HG03159 (cell line): ENCODE results near the gene KIF19.

Experiments
- ATAC-seq: cut with Tn5 transposase; IDR thresholded peaks from one replicate; pipeline ENCODE4 v1.9.1; 2021; ENCODE audit warnings: mild to moderate bottlenecking, moderate library complexity; ENCODE audit not compliant: unreplicated experiment

KIF19 gene

DNA sequence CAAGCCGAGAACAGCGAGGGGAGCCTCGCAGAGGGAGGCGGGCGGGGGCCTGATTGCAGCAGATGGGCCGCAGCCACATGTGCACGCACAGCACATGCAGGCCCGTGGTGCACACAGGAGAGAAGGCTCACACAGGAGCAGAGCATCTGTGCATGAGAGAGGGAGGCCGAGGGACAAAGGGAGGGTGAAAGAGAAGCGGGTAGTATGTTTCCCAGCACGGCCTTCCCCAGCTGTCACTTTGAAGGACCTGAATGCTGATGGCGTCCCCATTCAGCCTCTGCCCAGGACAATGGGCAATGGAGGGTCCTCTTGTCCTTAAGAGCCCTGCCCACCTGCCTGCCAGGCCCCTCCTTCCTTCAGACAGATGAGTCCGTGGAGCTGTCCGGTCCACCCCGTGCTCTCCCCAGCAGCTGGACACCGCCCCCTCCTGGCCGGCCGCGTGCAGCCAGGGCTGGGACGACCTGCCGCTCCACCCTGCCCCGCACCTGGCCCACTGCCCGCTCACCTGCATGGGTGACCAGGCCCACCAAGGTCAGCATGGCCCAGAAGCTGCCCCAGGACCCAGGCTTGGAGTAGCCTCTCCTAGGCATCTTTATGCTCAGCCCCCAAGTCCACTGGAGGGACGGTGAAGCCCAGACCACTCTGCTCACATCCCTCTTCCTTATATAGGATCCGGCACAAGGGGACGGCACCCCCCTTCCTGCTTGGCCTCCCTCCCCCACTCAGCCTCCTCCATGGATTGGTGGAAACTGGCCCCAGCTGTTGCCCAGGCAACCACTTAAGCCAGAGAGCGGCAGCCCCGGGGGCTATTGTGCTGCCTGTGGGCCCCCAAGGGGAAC lies 35.4 kb downstream of the KIF19 start, which contains the start of gene BTBD17:
Gene BTBD17 (minus strand): TSS at position 639 of the 839 bp plus-strand sequence. CDS start 49 bp downstream, at position 590.
- no peak for ATAC-seq

DNA sequence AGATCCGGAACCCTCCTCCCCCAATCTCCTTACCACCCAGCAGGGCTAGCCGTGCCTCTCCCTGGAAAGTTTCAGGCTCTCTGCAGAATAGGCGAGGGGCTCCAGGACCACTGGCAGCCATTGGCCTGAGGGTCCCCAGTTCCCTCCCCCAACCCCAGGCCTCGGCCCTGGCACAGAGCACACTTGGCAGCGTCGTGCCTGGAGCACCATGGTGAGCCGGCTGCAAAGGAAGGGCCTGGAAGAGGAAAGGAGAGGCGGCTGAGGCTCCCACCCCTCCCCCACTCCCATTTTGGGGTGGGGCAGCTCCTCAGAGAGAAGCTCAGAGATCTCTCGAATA lies 36.0 kb downstream of the KIF19 start:
- no peak for ATAC-seq

DNA sequence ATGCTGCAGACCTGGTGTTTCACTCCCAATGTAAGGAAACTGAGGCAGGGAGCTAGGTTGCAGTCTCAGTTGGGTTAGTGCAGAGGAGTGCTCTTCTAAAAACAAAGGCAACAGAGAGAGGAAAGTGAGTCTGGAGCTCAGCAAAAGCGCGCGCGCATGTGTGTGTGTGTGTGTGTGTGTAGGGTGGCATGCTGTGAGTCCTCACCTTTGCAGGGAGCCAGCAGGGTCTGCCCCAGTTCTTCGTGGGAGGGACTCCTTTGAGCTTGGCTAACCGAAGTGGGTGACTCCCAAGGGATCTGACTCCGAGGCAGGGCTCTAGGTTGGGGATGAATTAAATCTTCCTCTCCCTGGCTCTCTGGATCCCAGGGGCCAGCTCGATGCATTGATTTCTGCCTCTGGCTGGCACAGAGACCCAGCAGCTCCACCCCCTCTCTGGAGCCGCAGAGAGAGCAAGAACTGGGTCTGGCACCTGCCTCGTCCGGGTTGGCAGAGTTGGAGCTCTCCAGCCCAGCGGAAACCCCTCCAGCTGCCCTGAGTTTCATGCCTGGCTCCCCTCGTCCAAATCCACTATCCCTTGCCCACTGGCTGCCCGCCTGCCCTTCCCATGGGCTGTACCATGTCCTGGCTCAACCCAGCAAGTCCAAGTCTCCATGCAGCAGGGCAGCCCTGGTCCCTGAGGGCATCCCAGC lies 36.9 kb downstream of the KIF19 start:
- ATAC-seq, result no peak

DNA sequence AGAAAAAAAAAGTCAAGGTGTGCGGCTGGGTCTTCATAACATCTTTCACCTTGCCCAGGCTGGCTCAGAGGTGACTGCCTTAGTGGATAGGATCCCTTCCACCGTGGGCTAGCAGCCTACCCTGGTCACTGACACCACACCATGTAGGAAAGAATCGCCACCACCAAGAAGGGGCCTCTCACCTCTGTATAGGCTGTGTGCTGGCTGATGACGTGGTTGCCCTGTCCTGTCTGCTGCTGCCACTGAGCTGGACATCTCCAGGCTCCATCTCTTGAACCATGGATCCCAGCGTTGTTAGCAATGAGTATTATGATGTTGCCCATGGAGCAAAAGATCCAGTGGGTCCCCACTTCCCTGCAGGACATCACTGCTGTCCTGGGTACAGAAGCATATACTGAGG lies 41.2 kb downstream of the KIF19 start, which contains the start of gene GPR142:
Gene GPR142 (plus strand): TSS at position 301 of the 400 bp plus-strand sequence. CDS start 2,035 bp downstream, outside the sequence.
- no peak for ATAC-seq

DNA sequence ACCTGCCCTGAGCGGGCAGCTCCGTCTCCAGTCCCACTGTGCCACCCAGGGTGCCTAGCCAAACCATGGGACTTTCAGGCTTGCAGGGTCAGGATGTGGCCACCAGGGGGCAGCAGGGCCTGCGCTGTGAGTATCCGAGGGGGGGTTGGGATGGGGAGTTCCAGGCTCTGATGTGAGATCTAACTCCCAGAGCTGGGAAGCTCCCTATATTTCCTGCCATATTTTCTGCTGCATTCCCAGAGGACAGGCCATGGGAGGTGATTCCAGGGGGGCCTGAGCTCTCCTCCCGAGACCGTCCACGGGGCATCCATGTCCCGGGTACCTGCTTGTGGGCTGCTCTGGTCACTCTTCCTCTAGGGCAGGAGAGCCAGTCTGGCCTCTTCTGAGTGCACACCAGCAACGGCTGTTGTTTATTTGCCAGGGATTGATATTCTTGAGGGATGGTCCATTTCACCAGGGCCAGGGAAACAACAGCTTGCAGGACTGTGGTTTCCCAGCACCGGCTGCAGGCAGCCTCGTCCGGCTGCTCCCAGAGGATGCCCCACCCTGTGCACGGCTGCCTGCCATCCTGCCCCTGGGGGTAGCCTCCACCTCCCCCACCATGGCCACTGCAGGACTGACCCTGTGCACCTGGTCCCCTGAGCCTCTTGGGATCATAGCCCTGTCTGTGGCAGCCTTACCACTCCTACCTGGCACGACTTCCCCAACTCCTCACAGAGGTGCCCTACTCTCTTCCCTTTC lies 42.5 kb downstream of the KIF19 start:
- ATAC-seq, result no peak

DNA sequence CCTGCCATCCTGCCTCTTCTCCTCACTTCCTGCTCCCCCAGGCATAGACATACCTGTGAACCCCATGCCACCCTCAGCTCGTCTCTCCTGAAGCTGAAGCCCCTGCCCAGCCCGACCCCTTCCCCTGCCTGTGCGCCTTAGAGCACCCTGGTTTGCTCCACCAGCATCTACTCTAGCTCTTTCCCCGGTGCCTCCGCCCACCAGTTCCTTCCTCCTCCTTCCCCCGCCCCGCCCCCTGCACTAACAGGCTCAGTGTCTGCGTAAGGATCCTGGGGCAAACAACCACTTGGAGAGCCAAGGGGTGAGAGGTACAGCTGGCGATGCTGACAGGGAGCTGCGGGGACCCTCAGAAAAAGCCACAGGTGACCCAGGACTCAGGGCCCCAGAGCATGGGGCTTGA lies 43.2 kb downstream of the KIF19 start:
- no peak for ATAC-seq

DNA sequence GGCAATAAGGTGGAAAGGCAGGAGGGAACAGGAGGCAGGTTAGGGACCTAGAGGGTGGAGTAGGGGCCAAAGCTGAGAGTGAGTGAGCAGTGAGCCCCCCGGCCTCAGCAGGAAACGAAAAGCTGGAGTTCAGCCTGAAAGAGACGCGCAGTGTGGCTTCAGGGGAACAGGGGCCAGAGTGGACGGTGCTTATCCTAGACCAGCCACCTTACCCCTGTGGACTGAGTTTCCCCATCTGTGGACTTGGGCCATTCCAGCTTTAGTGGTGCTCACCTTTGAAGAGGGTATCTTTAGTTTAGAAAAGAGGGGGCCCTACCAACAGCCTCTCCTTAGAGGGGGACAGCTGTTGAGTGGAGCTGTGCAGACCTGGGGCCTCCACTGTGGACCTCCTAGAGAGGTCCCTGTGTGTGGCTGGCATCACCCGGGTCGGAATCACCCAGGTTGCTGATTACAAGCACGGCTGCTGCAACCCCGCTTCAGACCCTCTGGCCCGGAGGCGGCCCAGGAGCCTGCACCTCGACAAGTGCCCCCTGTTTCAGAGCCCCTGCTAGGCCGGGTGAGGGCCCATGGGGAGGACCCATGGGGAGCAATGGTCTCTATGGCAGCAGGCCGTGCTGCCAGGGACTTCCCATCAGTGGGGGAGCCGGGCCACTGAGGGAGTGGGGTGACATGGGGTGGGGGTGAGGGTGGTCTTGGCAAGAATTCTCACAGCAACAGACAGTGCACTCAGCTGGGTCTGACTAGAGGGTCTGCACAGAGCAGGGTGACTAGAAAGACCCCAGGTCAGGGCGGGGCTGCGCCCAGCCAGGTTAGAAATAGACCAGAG lies 43.9 kb downstream of the KIF19 start:
- ATAC-seq, result no peak

DNA sequence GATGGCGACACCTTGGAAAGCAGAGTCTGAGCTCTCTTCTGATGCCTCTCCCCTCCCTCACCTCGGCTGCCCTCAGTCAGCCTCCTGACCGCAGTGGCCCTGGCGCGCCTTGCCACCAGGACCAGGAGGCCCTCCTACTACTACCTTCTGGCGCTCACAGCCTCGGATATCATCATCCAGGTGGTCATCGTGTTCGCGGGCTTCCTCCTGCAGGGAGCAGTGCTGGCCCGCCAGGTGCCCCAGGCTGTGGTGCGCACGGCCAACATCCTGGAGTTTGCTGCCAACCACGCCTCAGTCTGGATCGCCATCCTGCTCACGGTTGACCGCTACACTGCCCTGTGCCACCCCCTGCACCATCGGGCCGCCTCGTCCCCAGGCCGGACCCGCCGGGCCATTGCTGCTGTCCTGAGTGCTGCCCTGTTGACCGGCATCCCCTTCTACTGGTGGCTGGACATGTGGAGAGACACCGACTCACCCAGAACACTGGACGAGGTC lies 45.7 kb downstream of the KIF19 start:
- no peak for ATAC-seq

DNA sequence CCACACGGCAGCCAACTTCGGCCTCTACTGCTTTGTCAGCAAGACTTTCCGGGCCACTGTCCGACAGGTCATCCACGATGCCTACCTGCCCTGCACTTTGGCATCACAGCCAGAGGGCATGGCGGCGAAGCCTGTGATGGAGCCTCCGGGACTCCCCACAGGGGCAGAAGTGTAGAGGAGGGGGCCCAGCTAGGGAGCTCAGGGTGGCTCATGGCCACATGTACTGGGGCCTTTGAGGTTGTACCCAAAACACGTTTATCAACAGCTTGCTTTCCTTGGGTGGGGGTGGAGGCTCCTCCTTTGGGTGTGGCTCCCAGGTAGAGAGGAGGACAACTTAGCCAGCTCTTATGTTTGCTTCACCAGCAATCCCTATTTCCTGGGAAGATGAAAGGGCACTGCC lies 46.4 kb downstream of the KIF19 start:
- no peak for ATAC-seq

DNA sequence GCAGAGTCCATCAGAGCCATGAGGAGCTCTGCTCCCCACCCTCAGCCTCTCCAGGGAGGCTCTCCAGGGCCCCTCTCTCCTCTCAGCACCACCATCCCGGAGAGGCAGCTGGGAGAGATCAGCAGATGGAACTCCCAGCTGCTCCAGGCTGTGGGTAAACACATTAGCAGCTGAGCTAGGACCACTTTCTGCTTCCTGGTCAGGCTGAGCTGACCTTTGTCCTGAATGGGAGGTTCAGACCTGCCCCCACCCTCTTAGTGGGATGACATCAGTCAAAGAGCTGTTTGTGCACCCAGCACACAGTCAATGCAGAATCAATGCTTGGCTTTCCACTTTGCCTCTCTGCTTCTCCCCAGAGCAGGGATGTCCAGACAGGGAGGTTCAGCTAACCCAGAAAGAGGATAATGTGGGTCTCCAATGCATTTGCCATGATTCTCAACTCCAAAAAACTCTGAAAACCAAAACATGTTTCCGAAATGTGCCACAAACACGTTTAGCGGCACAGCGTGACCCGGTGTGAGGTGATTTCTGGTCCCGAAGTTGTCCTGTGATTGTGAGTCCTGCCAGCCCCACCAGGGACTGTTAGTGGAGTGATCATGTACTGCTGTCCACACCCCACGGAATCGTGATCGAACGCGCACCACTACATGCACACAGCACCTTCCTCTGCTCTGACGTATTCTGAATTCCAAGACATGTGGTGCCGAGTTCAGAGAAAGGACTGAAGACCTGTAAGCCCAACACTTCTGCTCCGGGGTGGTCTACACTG lies 48.0 kb downstream of the KIF19 start:
- ATAC-seq, result no peak

DNA sequence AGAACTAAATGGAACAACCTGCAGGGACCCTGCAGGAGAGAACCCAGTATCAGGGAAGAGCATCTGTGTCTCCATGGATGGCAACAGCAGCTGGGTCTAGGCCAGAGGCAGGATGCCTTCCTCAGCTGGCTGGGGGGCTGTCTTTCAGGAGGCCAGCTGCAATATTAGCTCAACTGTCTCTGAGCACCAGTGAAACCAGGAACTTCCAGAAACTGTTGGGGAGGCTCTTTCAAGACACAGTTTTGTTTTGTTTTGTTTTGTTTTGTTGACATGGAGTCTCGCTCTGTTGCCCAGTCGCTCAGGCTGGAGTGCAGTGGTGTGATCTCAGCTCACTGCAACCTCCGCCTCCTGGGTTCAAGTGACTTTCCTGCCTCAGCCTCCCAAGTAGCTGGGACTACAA lies 48.8 kb downstream of the KIF19 start:
- no peak for ATAC-seq

DNA sequence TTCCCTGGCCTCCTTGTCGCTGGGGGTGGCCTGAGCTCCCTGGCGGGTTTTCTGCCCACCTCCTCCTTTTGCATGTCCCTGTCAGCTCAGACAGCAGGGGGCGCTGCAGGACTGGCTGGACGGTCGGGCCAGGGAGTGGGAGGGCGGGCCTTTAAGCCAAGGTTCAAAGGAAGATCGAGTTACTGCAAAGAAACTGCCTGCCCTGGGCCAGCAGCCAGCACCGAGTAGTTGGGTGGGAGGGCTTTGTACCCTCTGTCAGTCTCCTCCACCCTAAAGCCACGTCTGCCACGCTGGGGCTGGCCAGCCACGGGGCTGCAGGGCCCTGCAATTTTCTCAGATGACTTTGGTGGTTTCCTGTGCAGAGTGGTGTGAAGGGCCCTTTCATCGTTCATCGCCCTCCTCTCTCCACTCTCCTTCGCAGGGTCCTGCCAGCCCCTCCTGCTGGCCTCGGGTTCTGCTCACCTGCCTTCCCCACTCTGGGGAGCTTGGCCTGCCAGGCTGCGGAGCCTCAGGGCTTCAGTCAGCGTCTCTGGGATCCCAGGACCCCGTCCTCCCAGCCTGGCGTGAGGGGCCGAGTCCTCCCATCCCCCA lies 53.6 kb downstream of the KIF19 start:
- ATAC-seq, result peak; percentile 75

DNA sequence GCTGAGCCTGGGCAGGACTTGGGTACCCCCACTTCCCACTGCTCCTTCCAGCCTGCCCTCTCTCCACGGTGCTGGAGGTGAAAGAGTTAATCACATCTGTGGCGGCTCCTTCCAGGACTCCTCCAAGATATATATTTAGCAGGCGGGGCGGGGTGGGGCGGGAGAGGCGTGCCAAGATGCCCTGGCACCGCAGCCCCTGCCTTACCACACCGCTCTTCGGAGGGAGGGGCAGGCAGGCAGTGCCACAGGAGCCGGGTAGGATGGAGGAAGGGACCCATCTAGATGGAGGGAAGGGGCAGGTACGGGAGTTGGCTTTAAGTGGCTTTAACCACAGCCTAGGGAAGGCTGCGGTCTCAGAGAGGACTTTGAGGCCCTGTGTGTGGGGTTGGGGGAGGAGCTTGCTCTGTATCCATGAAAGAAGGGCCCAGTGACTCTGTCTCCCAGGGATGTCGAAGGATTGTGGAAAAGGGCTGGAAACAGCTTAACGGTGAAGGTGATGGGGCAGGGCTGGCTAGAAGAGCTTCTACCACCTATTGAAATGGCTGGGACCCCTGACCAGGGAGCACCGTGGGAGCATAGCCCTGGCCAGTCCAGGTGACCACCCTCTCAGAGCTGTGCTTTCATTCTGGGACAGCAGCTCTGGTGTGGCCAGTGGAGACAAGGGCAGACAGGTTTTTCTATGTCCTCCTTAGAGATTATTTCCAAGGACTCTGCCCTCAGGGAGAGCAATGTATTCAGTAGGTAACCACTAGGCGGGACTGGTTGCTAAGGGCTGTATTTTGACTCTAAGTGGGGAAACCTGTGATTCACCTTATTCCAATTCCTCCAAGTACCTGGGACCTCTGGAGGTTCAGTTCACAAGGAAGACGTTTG lies 54.3 kb downstream of the KIF19 start:
- ATAC-seq, result no peak

DNA sequence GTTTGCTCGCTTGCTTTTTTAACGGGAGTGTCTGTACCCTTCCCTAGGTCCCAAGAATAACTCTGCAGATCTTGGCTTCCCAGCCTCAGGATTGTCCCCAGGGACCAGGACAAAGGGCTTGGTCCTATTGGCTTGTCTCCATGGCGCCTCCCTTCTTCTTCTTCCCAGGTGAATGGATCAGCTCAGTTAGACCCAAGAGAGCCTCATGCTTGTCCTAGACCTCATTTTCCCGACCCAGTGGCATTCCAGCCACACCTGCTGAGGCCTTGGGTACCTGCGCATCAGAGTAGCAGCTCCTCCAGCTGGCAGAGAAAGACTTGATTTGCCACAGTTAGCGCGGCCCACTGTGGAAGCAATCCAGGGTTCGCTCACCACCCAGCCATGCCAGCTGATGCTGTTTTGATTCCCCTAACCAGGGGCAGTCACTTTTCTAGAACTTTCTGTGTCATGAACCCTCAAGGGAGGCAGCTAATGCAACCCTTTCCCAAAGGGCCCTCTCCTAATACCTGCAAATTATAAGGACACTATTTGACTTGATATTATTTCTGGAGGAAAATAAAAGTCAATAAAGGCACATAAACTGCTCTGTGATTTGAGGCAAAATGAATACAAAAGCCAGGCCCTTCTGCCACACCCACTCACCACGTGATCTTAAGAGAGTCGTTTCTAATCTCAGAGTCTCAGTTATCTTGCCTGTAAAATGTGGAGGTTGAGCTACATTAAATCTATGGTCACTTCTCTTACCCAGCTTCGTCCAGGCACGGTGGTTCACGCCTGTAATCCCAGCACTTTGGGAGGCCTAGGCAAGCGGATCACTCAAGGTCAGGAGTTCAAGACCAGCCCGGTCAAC lies 55.2 kb downstream of the KIF19 start:
- ATAC-seq, result no peak

DNA sequence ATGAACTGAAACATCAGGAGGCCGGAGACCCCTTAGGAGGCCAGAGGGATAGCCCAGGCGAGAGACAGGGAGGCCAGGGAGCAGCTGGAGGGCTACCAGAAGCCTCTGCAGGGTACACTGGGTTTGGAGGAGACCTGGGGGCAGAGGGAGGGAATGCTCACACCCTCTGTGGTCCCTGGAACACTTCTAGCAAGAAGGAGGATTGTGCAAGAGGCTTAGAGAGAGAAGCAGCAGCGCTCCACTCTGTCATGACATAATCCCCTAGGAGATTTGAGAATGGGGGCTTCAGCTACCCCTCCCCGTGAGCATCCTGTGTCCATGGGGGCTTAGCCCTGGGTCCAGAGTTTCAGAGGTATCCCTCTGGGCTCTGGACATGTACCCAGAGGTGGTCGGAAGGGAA lies 57.1 kb downstream of the KIF19 start:
- no peak for ATAC-seq

DNA sequence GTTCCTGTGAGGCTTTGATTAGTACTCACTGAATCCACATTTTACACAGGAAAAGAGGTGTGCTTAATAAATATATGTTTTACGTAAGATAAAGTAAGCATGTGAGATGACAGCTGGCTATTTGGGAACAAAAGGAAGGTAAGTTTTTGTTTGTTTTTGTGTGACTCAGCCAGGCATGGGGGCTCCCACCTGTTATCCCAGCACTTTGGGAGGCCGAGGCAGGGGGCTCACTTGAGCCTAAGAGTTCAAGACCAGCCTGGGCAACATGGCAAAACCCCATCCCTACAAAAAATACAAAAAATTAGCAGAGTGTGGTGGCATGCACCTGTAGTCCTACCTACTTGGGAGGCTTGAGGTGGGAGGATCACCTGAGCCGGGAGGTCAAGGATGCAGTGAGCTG lies 59.2 kb downstream of the KIF19 start:
- ATAC-seq, result no peak

DNA sequence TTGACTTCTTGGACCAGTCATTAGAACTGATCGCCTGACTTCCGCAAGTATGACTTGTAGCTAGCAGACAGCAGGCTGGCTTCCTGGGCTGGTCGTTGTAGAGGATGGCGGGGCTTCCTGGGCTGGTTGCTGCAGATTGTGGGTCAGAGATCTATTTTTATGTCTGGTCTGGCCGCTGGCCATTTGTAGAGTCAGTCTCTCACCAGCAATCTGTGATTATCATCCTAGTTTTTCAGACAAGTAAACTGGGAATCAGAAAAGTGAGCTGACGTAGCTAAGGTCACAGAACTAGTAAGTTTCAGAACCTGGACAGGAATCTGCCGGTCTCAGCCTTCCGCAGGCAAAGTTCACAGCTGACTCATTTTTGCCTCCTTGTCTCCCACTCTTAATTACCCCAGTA lies 60.4 kb downstream of the KIF19 start:
- no peak for ATAC-seq
